Erythroblast (primary cell): ENCODE data around the gene DAB1.

Experiments
- GATA1 ChIP-seq: IDR thresholded peaks from 2 replicates; pipeline ENCODE4 v1.6.1; 2011; ENCODE audit warnings: low read depth, mild to moderate bottlenecking, control low read depth, low read length, moderate library complexity
- POLR2A ChIP-seq: IDR thresholded peaks from 2 replicates; pipeline ENCODE4 v1.6.1; 2011; ENCODE audit warnings: mild to moderate bottlenecking, low read length

GRCh38 chr1:57424231-57425027, 569 bp upstream of the DAB1 start:
- TF ChIP-seq POLR2A = no peak
- no peak for TF ChIP-seq GATA1
